SK-N-SH (cell line): Measurements from ENCODE around the gene ARL4D. TPM values are rescaled to one million over a fixed set of nuclear protein-coding genes. Genes with fewer than 3 reads are reported as not detected.

ENCODE experiments used
- CTCF ChIA-PET: fragments of 300-600, 350-600 bp; formaldehyde crosslinking; extraction: SDS; loops from one replicate; lab custom pipeline; 2021; lab: Yijun Ruan, JAX
- POLR2A ChIA-PET: fragments of 350-600 bp; sonication (Branson Sonifier 250); formaldehyde crosslinking; extraction: SDS; loops from one replicate; lab custom pipeline; 2020; ENCODE audit warnings: antibody characterized with exemption, inconsistent platforms; lab: Yijun Ruan, JAX
- DNase-seq: peaks from one replicate; pipeline ENCODE4 v3.0.0; 2012
- H2AFZ ChIP-seq: fragments of 200-600 bp; sonication (generic); 2 replicates; pipeline ENCODE4 v1.8.1; 2016; ENCODE audit warnings: antibody characterized with exemption, mild to moderate bottlenecking, low read depth
- H3F3A ChIP-seq: fragments of 200-600 bp; sonication (generic); replicated peaks from 2 replicates; pipeline ENCODE3; 2016; ENCODE audit warnings: antibody characterized with exemption, mild to moderate bottlenecking; ENCODE audit not compliant: insufficient read depth
- H3K27ac ChIP-seq, 2 experiments: fragments of 200-500 bp in 1 of 2; fragments of 200-600 bp in 1 of 2; sonication (Bioruptor generic) in 1 of 2; sonication (generic), shearing (Covaris generic) in 1 of 2; 2 replicates each; pipeline versions ENCODE4 v1.5.1 to v1.6.1; 2014 to 2016; ENCODE audit warnings: low read depth in 2 of 2, inconsistent platforms in 1 of 2, low read length in 1 of 2, mild to moderate bottlenecking in 1 of 2, mixed read lengths in 1 of 2
- H3K27me3 ChIP-seq: fragments of 200-600 bp; sonication (generic), shearing (Covaris generic); 2 replicates; pipeline ENCODE4 v1.6.1; 2016; ENCODE audit warnings: mixed run types; ENCODE audit not compliant: insufficient read depth
- H3K36me3 ChIP-seq, 2 experiments: fragments of 200-500 bp in 1 of 2; fragments of 200-600 bp in 1 of 2; sonication (Bioruptor generic) in 1 of 2; sonication (generic) in 1 of 2; replicated peaks in 1 of 2; 2 replicates each; pipeline versions ENCODE3 to v1.5.1; 2014 to 2016; ENCODE audit warnings: low read length in 1 of 2, mild to moderate bottlenecking in 1 of 2; ENCODE audit not compliant: insufficient read depth in 2 of 2, control insufficient read depth in 1 of 2
- H3K4me1 ChIP-seq, 2 experiments: fragments of 200-500 bp in 1 of 2; fragments of 200-600 bp in 1 of 2; sonication (Bioruptor generic) in 1 of 2; sonication (generic), shearing (Covaris generic) in 1 of 2; 2 replicates each; pipeline versions ENCODE4 v1.5.1 to v1.6.1; 2014 to 2016; ENCODE audit warnings: low read depth in 1 of 2, low read length in 1 of 2, mixed run types in 1 of 2; ENCODE audit not compliant: insufficient read depth in 2 of 2, control insufficient read depth in 1 of 2
- H3K4me2 ChIP-seq: fragments of 200-600 bp; sonication (generic), shearing (Covaris generic); 2 replicates; pipeline ENCODE4 v1.6.1; 2017; ENCODE audit warnings: mixed run types
- H3K4me3 ChIP-seq, 2 experiments: fragments of 200-500 bp in 1 of 2; fragments of 200-600 bp in 1 of 2; sonication (Bioruptor generic) in 1 of 2; sonication (generic), shearing (Covaris generic) in 1 of 2; 2 replicates each; pipeline versions ENCODE4 v1.5.1 to v1.8.1; 2014 to 2016; ENCODE audit warnings: low read depth in 2 of 2, inconsistent platforms in 1 of 2, low read length in 1 of 2, mild to moderate bottlenecking in 1 of 2, mixed read lengths in 1 of 2, moderate library complexity in 1 of 2
- H3K79me2 ChIP-seq: fragments of 200-600 bp; sonication (generic); 2 replicates; pipeline ENCODE4 v1.8.1; 2017; ENCODE audit warnings: mild to moderate bottlenecking; ENCODE audit not compliant: insufficient read depth
- H3K9ac ChIP-seq: fragments of 200-600 bp; sonication (generic); 2 replicates; pipeline ENCODE4 v1.6.1; 2017; ENCODE audit warnings: mixed run types
- H3K9me2 ChIP-seq: fragments of 200-600 bp; sonication (generic); 2 replicates; pipeline ENCODE4 v1.6.1; 2017; ENCODE audit warnings: mixed run types
- H3K9me3 ChIP-seq: fragments of 200-600 bp; sonication (generic); 2 replicates; pipeline ENCODE4 v1.6.1; 2017; ENCODE audit warnings: mixed run types, mild to moderate bottlenecking, moderate library complexity
- H4K20me1 ChIP-seq: fragments of 200-600 bp; sonication (generic); 2 replicates; pipeline ENCODE4 v1.6.1; 2017; ENCODE audit warnings: mild to moderate bottlenecking, mixed run types; ENCODE audit not compliant: insufficient read depth
- EP300 ChIP-seq, 2 experiments: IDR thresholded peaks; 2 replicates each; pipeline versions ENCODE4 v1.4.0 to v1.6.1; 2012; ENCODE audit warnings: borderline replicate concordance in 1 of 2, low read depth in 1 of 2, low read length in 1 of 2
- FOSL2 ChIP-seq: IDR thresholded peaks from 2 replicates; pipeline ENCODE4 v1.4.0; 2012; ENCODE audit warnings: low read depth, mild to moderate bottlenecking, moderate library complexity, borderline replicate concordance
- JUND ChIP-seq: IDR thresholded peaks from 2 replicates; pipeline ENCODE4 v1.4.0; 2012
- NFIC ChIP-seq: IDR thresholded peaks from 2 replicates; pipeline ENCODE4 v1.4.0; 2012; ENCODE audit warnings: borderline replicate concordance
- POLR2AphosphoS5 ChIP-seq: IDR thresholded peaks from 2 replicates; pipeline ENCODE4 v1.6.1; 2012; ENCODE audit warnings: low read depth, low read length
- RCOR1 ChIP-seq: fragments of 150-350 bp; IDR thresholded peaks from 2 replicates; pipeline ENCODE4 v1.6.1; 2017; ENCODE audit warnings: antibody characterized with exemption, low read length
- RFX5 ChIP-seq: IDR thresholded peaks from 2 replicates; pipeline ENCODE4 v1.6.1; 2012; ENCODE audit warnings: mild to moderate bottlenecking, improper control_type of control experiment, low read length
- RXRA ChIP-seq: IDR thresholded peaks from 2 replicates; pipeline ENCODE4 v1.4.0; 2012; ENCODE audit warnings: low read depth, mild to moderate bottlenecking, borderline replicate concordance
- SMC3 ChIP-seq: IDR thresholded peaks from 2 replicates; pipeline ENCODE4 v1.6.1; 2012; ENCODE audit warnings: low read depth, low read length, improper control_type of control experiment
- TAF1 ChIP-seq: IDR thresholded peaks from 2 replicates; pipeline ENCODE4 v1.6.1; 2012; ENCODE audit warnings: low read depth, mild to moderate bottlenecking, low read length, moderate library complexity, borderline replicate concordance
- TCF12 ChIP-seq: IDR thresholded peaks from 2 replicates; pipeline ENCODE4 v1.4.0; 2012
- YY1 ChIP-seq: IDR thresholded peaks from 2 replicates; pipeline ENCODE4 v1.4.0; 2012; ENCODE audit warnings: low read depth, mild to moderate bottlenecking
- WGBS: methylation state at CpG from one replicate; pipeline ENCODE4 v1.1.6; 2017; ENCODE audit warnings: low lambda C conversion rate; 5-methylcytosine and 5-hydroxymethylcytosine counted together
- polyA plus RNA-seq, 3 experiments: library from polyadenylated mRNA; depleted of rRNA; stranded (reverse); fragments of >200 nt; gene quantifications; 2 replicates each; pipeline ENCODE4 v1.2.3, GENCODE V29; 2012
- TF ChIP-seq, protein P1 (sequence below): IDR thresholded peaks from 2 replicates; pipeline ENCODE4 v1.6.1; 2012; ENCODE audit warnings: mild to moderate bottlenecking, low read depth, low read length, moderate library complexity
- TF ChIP-seq, protein P2 (sequence below): IDR thresholded peaks from 2 replicates; pipeline ENCODE4 v1.4.0; 2012; ENCODE audit warnings: low read depth
- TF ChIP-seq, protein P3 (sequence below): IDR thresholded peaks from 2 replicates; pipeline ENCODE4 v1.4.0; 2012; ENCODE audit warnings: low read depth, borderline replicate concordance
- TF ChIP-seq, protein P4 (sequence below): IDR thresholded peaks from 2 replicates; pipeline ENCODE4; 2012

Gene ARL4D
- polyA plus RNA-seq, 1 of the 3 experiments (the other 2 are of a cell fraction): 29.5 TPM

DNA sequence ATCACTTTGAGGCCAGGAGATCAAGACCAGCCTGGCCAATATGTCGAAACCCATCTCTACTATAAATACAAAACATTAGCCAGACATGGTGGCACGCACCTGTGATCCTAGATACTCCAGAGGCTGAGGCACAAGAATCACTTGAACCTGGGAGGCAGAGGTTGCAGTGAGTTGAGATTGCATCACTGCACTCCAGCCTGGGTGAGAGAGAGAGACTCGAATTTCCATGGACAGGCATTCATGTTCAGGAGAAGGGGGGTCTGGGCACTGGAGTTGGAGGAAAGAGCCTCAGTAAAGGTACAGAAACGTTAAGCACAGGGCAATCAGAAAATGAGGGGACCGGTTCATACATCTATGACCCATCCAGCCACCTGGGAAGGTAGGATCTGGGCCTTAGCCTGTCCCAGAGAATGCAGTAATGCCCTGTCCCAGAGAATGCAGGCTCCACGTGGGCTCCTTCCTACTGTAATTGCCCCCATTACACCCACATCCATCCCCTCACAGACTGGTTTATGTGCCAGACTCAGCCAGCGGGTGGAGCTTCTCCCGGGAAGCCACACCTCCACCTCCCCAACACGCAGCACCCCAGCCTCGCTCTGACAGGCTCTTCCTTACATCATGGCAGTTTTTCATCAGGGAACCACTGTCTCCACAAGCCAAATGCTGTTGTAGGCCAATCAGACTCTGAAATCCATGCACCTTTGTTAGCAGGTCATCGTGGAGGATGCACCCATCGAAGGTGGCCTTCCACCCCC is 21.6 kb upstream of the ARL4D start:
- DNase-seq: no peak
- Histone ChIP-seq H3K9ac (no peak overlapping the region), H3F3A (no peaks in the 10 kb centered on the region), H4K20me1 (no peaks in the 10 kb centered on the region), H3K9me2 (no peaks in the 10 kb centered on the region), H3K79me2 (no peaks in the 10 kb centered on the region), H3K4me3 (no peak overlapping the region), H3K4me1 (no peaks in the 10 kb centered on the region; a peak in 1 of 4 replicates), H2AFZ (no peak overlapping the region), H3K27ac (no peak overlapping the region), H3K4me2 (no peak overlapping the region), H3K36me3 (no peaks in the 10 kb centered on the region), H3K27me3 (no peaks in the 10 kb centered on the region), H3K9me3 (0 out of 2 replicates have a peak, but pooled peaks cover 6% of the 10 kb centered on the region)
- ChIA-PET CTCF (interaction anchor here (1.8 kb wide), 1 partner anchor 107 kb away, joined by 6 read pairs; the partner anchor contains the start of gene DHX8), POLR2A (interaction anchor here (0.7 kb wide), 1 partner anchor 9 kb away, joined by 3 read pairs; no protein-coding TSS in a partner anchor)
- TF ChIP-seq JUND (no peak), RCOR1 (no peak), FOSL2 (no peak), TAF1 (no peak), EP300 (IDR thresholded peaks at IDR 0.05; ENCODE audit: borderline replicate concordance in 1 of 2, low read depth in 1 of 2, low read length in 1 of 2) (no peak), YY1 (no peak)
- TF ChIP-seq, protein P1, sequence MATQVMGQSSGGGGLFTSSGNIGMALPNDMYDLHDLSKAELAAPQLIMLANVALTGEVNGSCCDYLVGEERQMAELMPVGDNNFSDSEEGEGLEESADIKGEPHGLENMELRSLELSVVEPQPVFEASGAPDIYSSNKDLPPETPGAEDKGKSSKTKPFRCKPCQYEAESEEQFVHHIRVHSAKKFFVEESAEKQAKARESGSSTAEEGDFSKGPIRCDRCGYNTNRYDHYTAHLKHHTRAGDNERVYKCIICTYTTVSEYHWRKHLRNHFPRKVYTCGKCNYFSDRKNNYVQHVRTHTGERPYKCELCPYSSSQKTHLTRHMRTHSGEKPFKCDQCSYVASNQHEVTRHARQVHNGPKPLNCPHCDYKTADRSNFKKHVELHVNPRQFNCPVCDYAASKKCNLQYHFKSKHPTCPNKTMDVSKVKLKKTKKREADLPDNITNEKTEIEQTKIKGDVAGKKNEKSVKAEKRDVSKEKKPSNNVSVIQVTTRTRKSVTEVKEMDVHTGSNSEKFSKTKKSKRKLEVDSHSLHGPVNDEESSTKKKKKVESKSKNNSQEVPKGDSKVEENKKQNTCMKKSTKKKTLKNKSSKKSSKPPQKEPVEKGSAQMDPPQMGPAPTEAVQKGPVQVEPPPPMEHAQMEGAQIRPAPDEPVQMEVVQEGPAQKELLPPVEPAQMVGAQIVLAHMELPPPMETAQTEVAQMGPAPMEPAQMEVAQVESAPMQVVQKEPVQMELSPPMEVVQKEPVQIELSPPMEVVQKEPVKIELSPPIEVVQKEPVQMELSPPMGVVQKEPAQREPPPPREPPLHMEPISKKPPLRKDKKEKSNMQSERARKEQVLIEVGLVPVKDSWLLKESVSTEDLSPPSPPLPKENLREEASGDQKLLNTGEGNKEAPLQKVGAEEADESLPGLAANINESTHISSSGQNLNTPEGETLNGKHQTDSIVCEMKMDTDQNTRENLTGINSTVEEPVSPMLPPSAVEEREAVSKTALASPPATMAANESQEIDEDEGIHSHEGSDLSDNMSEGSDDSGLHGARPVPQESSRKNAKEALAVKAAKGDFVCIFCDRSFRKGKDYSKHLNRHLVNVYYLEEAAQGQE: no peak
- TF ChIP-seq, protein P2, sequence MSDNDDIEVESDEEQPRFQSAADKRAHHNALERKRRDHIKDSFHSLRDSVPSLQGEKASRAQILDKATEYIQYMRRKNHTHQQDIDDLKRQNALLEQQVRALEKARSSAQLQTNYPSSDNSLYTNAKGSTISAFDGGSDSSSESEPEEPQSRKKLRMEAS: no peak
- WGBS: 78% methylated on average over 12 of the region's 12 CpGs

DNA sequence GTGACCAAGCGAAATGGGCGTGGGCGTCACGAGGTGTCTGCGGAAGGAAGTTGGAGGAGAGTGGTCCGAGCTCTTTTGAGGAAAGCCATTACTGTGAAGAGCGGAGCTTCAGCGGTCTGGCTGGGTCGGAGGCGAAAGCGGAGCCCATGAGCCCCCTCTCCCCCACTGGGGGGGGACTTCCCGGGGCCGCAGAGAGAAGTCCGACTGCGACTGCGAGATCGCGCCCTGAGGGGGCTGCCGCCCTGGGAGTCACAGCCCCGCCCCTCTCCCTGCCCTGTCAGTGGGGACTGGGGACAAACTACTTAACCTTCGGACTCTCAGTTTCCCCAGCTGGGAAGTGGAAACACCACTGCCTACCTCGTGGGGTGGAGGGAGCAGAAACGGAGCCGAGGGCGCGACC is 20.0 kb upstream of the ARL4D start:
- Histone ChIP-seq H3K9ac (no peak overlapping the region), H3K27me3 (no peaks in the 10 kb centered on the region), H3K9me2 (no peaks in the 10 kb centered on the region), H4K20me1 (no peaks in the 10 kb centered on the region), H3K4me1 (no peaks in the 10 kb centered on the region), H3K4me2 (no peak overlapping the region), H3K36me3 (no peaks in the 10 kb centered on the region), H3K27ac (no peak overlapping the region), H3F3A (no peaks in the 10 kb centered on the region), H3K9me3 (0 out of 2 replicates have a peak, but pooled peaks cover 6% of the 10 kb centered on the region), H3K79me2 (no peaks in the 10 kb centered on the region)
- DNase-seq: no peak
- POLR2A ChIA-PET: interaction anchor here (2.7 kb wide), 1 partner anchor 10 kb away, joined by 15 read pairs; no protein-coding TSS in a partner anchor
- 91% methylated on average over 26 of the region's 26 CpGs for WGBS
- TF ChIP-seq RFX5 (no peak), FOSL2 (no peak), RCOR1 (no peak), POLR2AphosphoS5 (no peak), TAF1 (no peak), YY1 (no peak), TCF12 (no peak), JUND (no peak), RXRA (no peak), NFIC (no peak), SMC3 (no peak)
- TF ChIP-seq, protein P3, sequence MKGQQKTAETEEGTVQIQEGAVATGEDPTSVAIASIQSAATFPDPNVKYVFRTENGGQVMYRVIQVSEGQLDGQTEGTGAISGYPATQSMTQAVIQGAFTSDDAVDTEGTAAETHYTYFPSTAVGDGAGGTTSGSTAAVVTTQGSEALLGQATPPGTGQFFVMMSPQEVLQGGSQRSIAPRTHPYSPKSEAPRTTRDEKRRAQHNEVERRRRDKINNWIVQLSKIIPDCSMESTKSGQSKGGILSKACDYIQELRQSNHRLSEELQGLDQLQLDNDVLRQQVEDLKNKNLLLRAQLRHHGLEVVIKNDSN: no peak
- TF ChIP-seq, protein P2: no peak
- TF ChIP-seq, protein P4, sequence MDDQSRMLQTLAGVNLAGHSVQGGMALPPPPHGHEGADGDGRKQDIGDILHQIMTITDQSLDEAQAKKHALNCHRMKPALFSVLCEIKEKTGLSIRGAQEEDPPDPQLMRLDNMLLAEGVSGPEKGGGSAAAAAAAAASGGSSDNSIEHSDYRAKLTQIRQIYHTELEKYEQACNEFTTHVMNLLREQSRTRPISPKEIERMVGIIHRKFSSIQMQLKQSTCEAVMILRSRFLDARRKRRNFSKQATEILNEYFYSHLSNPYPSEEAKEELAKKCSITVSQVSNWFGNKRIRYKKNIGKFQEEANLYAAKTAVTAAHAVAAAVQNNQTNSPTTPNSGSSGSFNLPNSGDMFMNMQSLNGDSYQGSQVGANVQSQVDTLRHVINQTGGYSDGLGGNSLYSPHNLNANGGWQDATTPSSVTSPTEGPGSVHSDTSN: no peak
- TF ChIP-seq, all 33 proteins: peak for 0
- H3K4me3 ChIP-seq: no peak overlapping the region
- CTCF ChIA-PET: interaction anchor here (1.3 to 3.3 kb wide), 3 partner anchors 11 to 104 kb away, joined by 6 to 11 read pairs (median 11); partner anchors contain the start of gene DHX8
- no peak overlapping the region for H2AFZ ChIP-seq
